H1 (cell line): Measurements from ENCODE around the gene JAKMIP2. TPM values are rescaled to one million over a fixed set of nuclear protein-coding genes. Genes with fewer than 3 reads are reported as not detected.

Experiments used
- CTCF ChIA-PET: fragments of 300-600 bp; sonication (Branson Sonifier 250); formaldehyde crosslinking; loops from one replicate; lab custom pipeline; 2021; ENCODE audit not compliant: partially characterized antibody; lab: Charles Lee
- POLR2A ChIA-PET: fragments of 300-600 bp; sonication (Branson Sonifier 250); formaldehyde crosslinking; loops from one replicate; lab custom pipeline; 2021; ENCODE audit warnings: inconsistent platforms; ENCODE audit not compliant: partially characterized antibody; lab: Charles Lee
- DNase-seq, 2 experiments: peaks; one replicate each; pipeline versions ENCODE4 v3.0.0 to v3.0.0-alpha.2; 2010 to 2022; ENCODE audit warnings: low spot score in 2 of 2, low read depth in 1 of 2, mixed read lengths in 1 of 2
- FAIRE-seq: peaks from 2 replicates; lab custom pipeline; 2011; peaks lifted over from hg19 to GRCh38; lab: Jason Lieb, UNC
- H2AFZ ChIP-seq: 2 replicates; pipeline ENCODE4 v1.8.1; 2012; ENCODE audit warnings: low read length, inconsistent platforms
- H2AK5ac ChIP-seq: 2 replicates; pipeline ENCODE4 v1.6.1; 2013; ENCODE audit warnings: low read depth, low read length
- H2BK120ac ChIP-seq: replicated peaks from 2 replicates; pipeline ENCODE3; 2013; ENCODE audit warnings: low read depth, low read length, inconsistent platforms
- H2BK12ac ChIP-seq: 2 replicates; pipeline ENCODE4 v1.6.1; 2013; ENCODE audit warnings: low read depth, low read length
- H2BK15ac ChIP-seq: 2 replicates; pipeline ENCODE4 v1.6.1; 2013; ENCODE audit warnings: low read length
- H2BK20ac ChIP-seq: 2 replicates; pipeline ENCODE4 v1.6.1; 2013; ENCODE audit warnings: low read length
- H2BK5ac ChIP-seq: 2 replicates; pipeline ENCODE4 v1.6.1; 2013; ENCODE audit warnings: low read depth, low read length
- H3K14ac ChIP-seq: 2 replicates; pipeline ENCODE4 v1.6.1; 2013; ENCODE audit warnings: inconsistent platforms; ENCODE audit not compliant: insufficient read length
- H3K18ac ChIP-seq: 2 replicates; pipeline ENCODE4 v1.6.1; 2013; ENCODE audit warnings: low read length; ENCODE audit errors: extremely low read depth
- H3K23ac ChIP-seq: 2 replicates; pipeline ENCODE4 v1.6.1; 2013; ENCODE audit warnings: inconsistent platforms; ENCODE audit not compliant: insufficient read length
- H3K23me2 ChIP-seq: 2 replicates; pipeline ENCODE4 v1.6.1; 2013; ENCODE audit warnings: low read depth, low read length
- H3K27ac ChIP-seq: 2 replicates; pipeline ENCODE4 v1.6.1; 2011; ENCODE audit warnings: low read depth, low read length, inconsistent platforms
- H3K27me3 ChIP-seq, 4 experiments: replicated peaks in 1 of 4; 1 replicate in 1 of 4; 2 replicates in 3 of 4; pipeline versions ENCODE4 v1.6.1 to v1.8.1; 2011 to 2013; ENCODE audit warnings: low read length in 3 of 4, mild to moderate bottlenecking in 3 of 4, inconsistent platforms in 2 of 4, mixed read lengths in 2 of 4, moderate library complexity in 1 of 4; ENCODE audit not compliant: control insufficient read depth in 3 of 4, insufficient read depth in 3 of 4; ENCODE audit errors: extremely low read depth in 1 of 4
- H3K36me3 ChIP-seq, 4 experiments: 2 replicates each; pipeline versions ENCODE4 v1.6.1 to v1.8.1; 2011 to 2013; ENCODE audit warnings: mild to moderate bottlenecking in 4 of 4, low read length in 3 of 4, moderate library complexity in 2 of 4, control low read depth in 1 of 4, inconsistent platforms in 1 of 4; ENCODE audit not compliant: insufficient read depth in 4 of 4, control insufficient read depth in 2 of 4
- H3K4ac ChIP-seq: replicated peaks from 2 replicates; pipeline ENCODE3; 2013; ENCODE audit warnings: low read length, low read depth, mixed read lengths, inconsistent platforms; ENCODE audit not compliant: insufficient read length
- H3K4me1 ChIP-seq, 4 experiments: replicated peaks in 1 of 4; 1 replicate in 1 of 4; 2 replicates in 3 of 4; pipeline versions ENCODE4 v1.6.1 to v1.8.1; 2011 to 2013; ENCODE audit warnings: low read length in 3 of 4, inconsistent platforms in 2 of 4, mixed read lengths in 1 of 4; ENCODE audit not compliant: insufficient read depth in 4 of 4, control insufficient read depth in 3 of 4
- H3K4me2 ChIP-seq, 2 experiments: 2 replicates each; pipeline versions ENCODE4 v1.6.1 to v1.8.1; 2011 to 2013; ENCODE audit warnings: low read depth in 2 of 2, low read length in 2 of 2, control low read depth in 1 of 2, inconsistent platforms in 1 of 2, mild to moderate bottlenecking in 1 of 2; ENCODE audit not compliant: insufficient read depth in 1 of 2
- H3K4me3 ChIP-seq, 4 experiments: fragments of 200-600, 300-600 bp in 1 of 4; sonication (generic), shearing (Covaris generic), sonication (Bioruptor Twin) in 1 of 4; 2 replicates each; pipeline versions ENCODE4 v1.5.1 to v1.8.1; 2011 to 2016; ENCODE audit warnings: low read length in 4 of 4, low read depth in 3 of 4, control low read depth in 2 of 4, inconsistent platforms in 2 of 4, mild to moderate bottlenecking in 2 of 4, mixed read lengths in 1 of 4, moderate library complexity in 1 of 4; ENCODE audit not compliant: insufficient read depth in 2 of 4; ENCODE audit errors: extremely low read depth in 1 of 4
- H3K56ac ChIP-seq: replicated peaks from 2 replicates; pipeline ENCODE3; 2013; ENCODE audit warnings: low read depth, mild to moderate bottlenecking, mixed read lengths, low read length, inconsistent platforms; ENCODE audit not compliant: insufficient read length
- H3K79me1 ChIP-seq: 2 replicates; pipeline ENCODE4 v1.6.1; 2013; ENCODE audit warnings: low read depth, low read length, control low read depth
- H3K79me2 ChIP-seq, 2 experiments: 2 replicates each; pipeline versions ENCODE4 v1.6.1 to v1.8.1; 2012 to 2013; ENCODE audit warnings: low read length in 2 of 2, mild to moderate bottlenecking in 2 of 2, inconsistent platforms in 1 of 2; ENCODE audit not compliant: insufficient read depth in 2 of 2, control insufficient read depth in 1 of 2
- H3K9ac ChIP-seq, 4 experiments: replicated peaks in 1 of 4; 1 replicate in 1 of 4; 2 replicates in 3 of 4; pipeline versions ENCODE4 v1.6.1 to v1.8.1; 2011 to 2013; ENCODE audit warnings: low read depth in 3 of 4, low read length in 3 of 4, control low read depth in 2 of 4, mild to moderate bottlenecking in 2 of 4, moderate library complexity in 2 of 4, inconsistent platforms in 1 of 4; ENCODE audit errors: extremely low read depth in 1 of 4
- H3K9me3 ChIP-seq, 2 experiments: 2 replicates each; pipeline versions ENCODE4 v1.6.1 to v1.8.1; 2012 to 2013; ENCODE audit warnings: mild to moderate bottlenecking in 2 of 2, moderate library complexity in 2 of 2, control low read depth in 1 of 2, inconsistent platforms in 1 of 2, low read depth in 1 of 2, low read length in 1 of 2, mixed read lengths in 1 of 2; ENCODE audit not compliant: insufficient read depth in 2 of 2
- H4K20me1 ChIP-seq, 2 experiments: replicated peaks in 1 of 2; 2 replicates each; pipeline versions ENCODE3 to v1.8.1; 2011 to 2013; ENCODE audit warnings: inconsistent platforms in 2 of 2, low read length in 2 of 2, mild to moderate bottlenecking in 1 of 2; ENCODE audit not compliant: insufficient read depth in 2 of 2, control insufficient read depth in 1 of 2
- H4K5ac ChIP-seq: 2 replicates; pipeline ENCODE4 v1.6.1; 2013; ENCODE audit warnings: low read length, low read depth, mixed read lengths, inconsistent platforms; ENCODE audit not compliant: insufficient read length
- H4K8ac ChIP-seq: 2 replicates; pipeline ENCODE4 v1.8.0; 2013; ENCODE audit warnings: mild to moderate bottlenecking, moderate library complexity, low read length, inconsistent platforms; ENCODE audit not compliant: insufficient read depth; ENCODE audit errors: extremely low read depth
- H4K91ac ChIP-seq: replicated peaks from 2 replicates; pipeline ENCODE3; 2013; ENCODE audit warnings: low read length, mixed read lengths, inconsistent platforms; ENCODE audit not compliant: insufficient read length
- EP300 ChIP-seq, 2 experiments: IDR thresholded peaks; 1 replicate in 1 of 2; 2 replicates in 1 of 2; pipeline ENCODE4 v1.6.1; 2011 to 2012; ENCODE audit warnings: low read depth in 2 of 2, low read length in 2 of 2, mild to moderate bottlenecking in 2 of 2, borderline replicate concordance in 1 of 2, inconsistent platforms in 1 of 2, moderate library complexity in 1 of 2
- FOSL1 ChIP-seq: IDR thresholded peaks from 2 replicates; pipeline ENCODE4 v1.6.1; 2011; ENCODE audit warnings: mild to moderate bottlenecking, low read depth, low read length, moderate library complexity; ENCODE audit not compliant: insufficient read depth
- NRF1 ChIP-seq: IDR thresholded peaks from 2 replicates; pipeline ENCODE4 v1.6.1; 2011; ENCODE audit warnings: mild to moderate bottlenecking, low read depth, low read length, improper control_type of control experiment
- POU5F1 ChIP-seq: IDR thresholded peaks from 2 replicates; pipeline ENCODE4 v1.6.1; 2011; ENCODE audit warnings: low read depth, mild to moderate bottlenecking, low read length, moderate library complexity
- YY1 ChIP-seq: IDR thresholded peaks from 2 replicates; pipeline ENCODE4 v1.6.1; 2011; ENCODE audit warnings: low read depth, mild to moderate bottlenecking, low read length
- WGBS, 2 experiments: shearing (Covaris generic) in 1 of 2; methylation state at CpG; one replicate each; pipeline versions ENCODE4 v1.1.6 to v1.1.7; 2013 to 2015; ENCODE audit warnings: low lambda C conversion rate in 2 of 2, mixed read lengths in 2 of 2, inconsistent platforms in 1 of 2, low coverage in 1 of 2, missing lambda C conversion rate in 1 of 2; ENCODE audit not compliant: insufficient replicate concordance in 2 of 2, insufficient coverage in 1 of 2, insufficient read length in 1 of 2; ENCODE audit errors: extremely low coverage in 1 of 2, missing lambda C conversion rate in 1 of 2; 5-methylcytosine and 5-hydroxymethylcytosine counted together
- polyA plus RNA-seq, 7 experiments: library from polyadenylated mRNA; depleted of rRNA in 3 of 7; stranded (reverse) in 5 of 7; unstranded in 2 of 7; fragments of >200 nt in 5 of 7; fragments of 200-250 nt in 2 of 7; gene quantifications; 1 replicate in 5 of 7; 2 replicates in 1 of 7; 4 replicates in 1 of 7; pipeline versions ENCODE4 v1.2.1 to v1.2.3, GENCODE V29; 2011 to 2013; ENCODE audit warnings: missing spikeins in 2 of 7, mixed read lengths in 2 of 7
- total RNA-seq: library from RNA; stranded (reverse); fragmentation: NEBNext Ultra II Directional; extraction: Animal tissue kit (Norgen Biotek cat#: 25700); gene quantifications from 2 replicates; pipeline ENCODE4 v1.2.1, GENCODE V29; 2021
- TF ChIP-seq, protein P1 (sequence below): IDR thresholded peaks from 2 replicates; pipeline ENCODE4 v1.6.1; 2011; ENCODE audit warnings: low read length, improper control_type of control experiment
- TF ChIP-seq, protein P2 (sequence below), 3 experiments: IDR thresholded peaks; 1 replicate in 2 of 3; 2 replicates in 1 of 3; pipeline versions ENCODE4 v1.5.1 to v1.6.1; 2011; ENCODE audit warnings: low read length in 3 of 3, mild to moderate bottlenecking in 3 of 3, inconsistent platforms in 2 of 3, low read depth in 1 of 3, moderate library complexity in 1 of 3; ENCODE audit not compliant: insufficient read depth in 1 of 3; ENCODE audit errors: control extremely low read depth in 1 of 3

JAKMIP2 gene
- total and polyA plus RNA-seq, 2 of the 8 experiments (the other 6 are each of a cell fraction or from before 2014, with no cell fraction given), result 2.4 to 13.6 TPM

DNA sequence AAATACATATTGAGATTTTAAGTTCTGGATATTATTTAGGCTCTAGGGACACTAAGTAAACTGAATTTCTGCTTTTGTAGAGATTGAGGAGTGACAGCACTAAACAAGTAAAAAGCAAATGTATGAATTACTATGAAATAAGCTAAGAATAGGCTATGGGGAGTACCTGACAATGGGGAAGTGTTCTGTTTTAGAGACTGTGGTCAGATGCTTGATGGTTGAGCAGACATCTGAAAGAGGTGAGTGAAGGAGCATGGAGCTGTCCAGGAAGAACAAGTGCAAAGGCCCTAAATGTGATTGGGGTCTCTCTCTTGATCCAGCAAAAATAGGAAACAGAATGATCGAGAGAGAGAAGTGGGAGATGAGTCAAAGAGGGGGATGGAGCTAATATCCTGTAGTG lies 111.7 kb downstream of the JAKMIP2 start:
- Histone ChIP-seq H3K23ac (no peak overlapping the region), H2BK15ac (no peak overlapping the region), H3K9ac (no peak overlapping the region), H3K4ac (no peak overlapping the region), H3K4me2 (no peak overlapping the region), H4K91ac (no peak overlapping the region), H3K4me3 (no peak overlapping the region), H4K20me1 (no peaks in the 10 kb centered on the region), H3K79me2 (no peaks in the 10 kb centered on the region), H3K9me3 (no peaks in the 10 kb centered on the region), H2BK5ac (no peak overlapping the region), H3K27ac (no peak overlapping the region), H2AFZ (no peak overlapping the region), H2AK5ac (no peak overlapping the region), H3K18ac (no peak overlapping the region), H2BK12ac (no peak overlapping the region), H3K79me1 (peaks cover 2% of the 10 kb centered on the region; the same call in 1 of the 2 replicates), H3K36me3 (peaks cover 6 to 27% (median 10%) of the 10 kb centered on the region in 4 experiments), H4K5ac (no peak overlapping the region), H3K23me2 (no peaks in the 10 kb centered on the region), H2BK120ac (no peak overlapping the region), H3K56ac (no peak overlapping the region), H4K8ac (no peak overlapping the region), H3K27me3 (no peaks in the 10 kb centered on the region), H2BK20ac (no peak overlapping the region), H3K14ac (no peak overlapping the region), H3K4me1 (no peaks in the 10 kb centered on the region)
- WGBS, 2 experiments, result 73% methylated on average over 1 of the region's 1 CpG; no CpG with 5 or more reads in 1 of the 2 experiments
- no peak for DNase-seq
- no peak for TF ChIP-seq YY1
- no peak for TF ChIP-seq NRF1
- TF ChIP-seq FOSL1, result no peak
- TF ChIP-seq, protein P1, sequence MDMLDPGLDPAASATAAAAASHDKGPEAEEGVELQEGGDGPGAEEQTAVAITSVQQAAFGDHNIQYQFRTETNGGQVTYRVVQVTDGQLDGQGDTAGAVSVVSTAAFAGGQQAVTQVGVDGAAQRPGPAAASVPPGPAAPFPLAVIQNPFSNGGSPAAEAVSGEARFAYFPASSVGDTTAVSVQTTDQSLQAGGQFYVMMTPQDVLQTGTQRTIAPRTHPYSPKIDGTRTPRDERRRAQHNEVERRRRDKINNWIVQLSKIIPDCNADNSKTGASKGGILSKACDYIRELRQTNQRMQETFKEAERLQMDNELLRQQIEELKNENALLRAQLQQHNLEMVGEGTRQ, result no peak
- TF ChIP-seq, protein P2, sequence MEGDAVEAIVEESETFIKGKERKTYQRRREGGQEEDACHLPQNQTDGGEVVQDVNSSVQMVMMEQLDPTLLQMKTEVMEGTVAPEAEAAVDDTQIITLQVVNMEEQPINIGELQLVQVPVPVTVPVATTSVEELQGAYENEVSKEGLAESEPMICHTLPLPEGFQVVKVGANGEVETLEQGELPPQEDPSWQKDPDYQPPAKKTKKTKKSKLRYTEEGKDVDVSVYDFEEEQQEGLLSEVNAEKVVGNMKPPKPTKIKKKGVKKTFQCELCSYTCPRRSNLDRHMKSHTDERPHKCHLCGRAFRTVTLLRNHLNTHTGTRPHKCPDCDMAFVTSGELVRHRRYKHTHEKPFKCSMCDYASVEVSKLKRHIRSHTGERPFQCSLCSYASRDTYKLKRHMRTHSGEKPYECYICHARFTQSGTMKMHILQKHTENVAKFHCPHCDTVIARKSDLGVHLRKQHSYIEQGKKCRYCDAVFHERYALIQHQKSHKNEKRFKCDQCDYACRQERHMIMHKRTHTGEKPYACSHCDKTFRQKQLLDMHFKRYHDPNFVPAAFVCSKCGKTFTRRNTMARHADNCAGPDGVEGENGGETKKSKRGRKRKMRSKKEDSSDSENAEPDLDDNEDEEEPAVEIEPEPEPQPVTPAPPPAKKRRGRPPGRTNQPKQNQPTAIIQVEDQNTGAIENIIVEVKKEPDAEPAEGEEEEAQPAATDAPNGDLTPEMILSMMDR (IDR thresholded peaks at IDR 0.05; ENCODE audit: control extremely low read depth in 1 of 3, insufficient read depth in 1 of 3, low read depth in 1 of 3, low read length in 3 of 3), result no peak
- TF ChIP-seq EP300 (IDR thresholded peaks at IDR 0.05; ENCODE audit: borderline replicate concordance in 1 of 2, low read depth in 2 of 2, low read length in 2 of 2), result no peak
- no peak for TF ChIP-seq POU5F1
- FAIRE-seq, result no peak
- ChIA-PET POLR2A (interaction anchor here (1.3 to 1.9 kb wide), 2 partner anchors 9 to 16 kb away, joined by 3 to 5 read pairs; no protein-coding TSS in a partner anchor), CTCF (interaction anchor here (1.5 to 2.5 kb wide), 3 partner anchors 9 to 42 kb away, joined by 4 to 14 read pairs (median 6); no protein-coding TSS in a partner anchor)
